ENCODE data around the gene EFHD2.
A peak's percentile ranks its signal among the peaks of the same experiment; 100 is the strongest.
"Not testable (repeated sequence)": the region's sequence is repeated elsewhere in the genome, so short reads cannot be mapped to it uniquely, and the experiment has no call there.

Gene EFHD2

GRCh38 chr1:15409388-15410222 is at the start of gene EFHD2:
Gene EFHD2 (plus strand): TSS chr1:15409888. CDS start chr1:15409972, 84 bp downstream.
- peak; percentile 89 for DNase-seq

- no peak for DNase-seq
Observed at GRCh38 chr1:15360700-15361099, 49.0 kb upstream of the EFHD2 start.

GRCh38 chr1:15362096-15362736 is 47.5 kb upstream of the EFHD2 start:
- no peak for DNase-seq

DNA sequence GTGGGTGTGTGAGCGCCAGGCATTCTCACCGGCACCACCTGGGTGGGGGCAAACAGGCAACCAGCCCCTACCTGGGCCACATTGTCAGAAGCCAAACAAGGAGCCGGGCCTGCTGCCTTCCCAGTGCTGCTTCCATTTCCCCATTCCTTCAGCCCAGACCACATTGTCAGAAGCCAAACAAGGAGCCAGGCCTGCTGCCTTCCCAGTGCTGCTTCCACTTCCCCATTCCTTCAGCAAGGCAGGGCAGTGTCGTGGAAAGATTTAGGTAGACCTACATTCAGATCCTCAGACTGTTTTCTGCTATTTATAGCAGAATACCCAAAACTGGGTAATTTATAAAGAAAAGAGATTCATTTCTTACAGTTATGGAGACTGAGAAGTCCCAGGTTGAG is 47.0 kb upstream of the EFHD2 start:
- no peak for DNase-seq

DNA sequence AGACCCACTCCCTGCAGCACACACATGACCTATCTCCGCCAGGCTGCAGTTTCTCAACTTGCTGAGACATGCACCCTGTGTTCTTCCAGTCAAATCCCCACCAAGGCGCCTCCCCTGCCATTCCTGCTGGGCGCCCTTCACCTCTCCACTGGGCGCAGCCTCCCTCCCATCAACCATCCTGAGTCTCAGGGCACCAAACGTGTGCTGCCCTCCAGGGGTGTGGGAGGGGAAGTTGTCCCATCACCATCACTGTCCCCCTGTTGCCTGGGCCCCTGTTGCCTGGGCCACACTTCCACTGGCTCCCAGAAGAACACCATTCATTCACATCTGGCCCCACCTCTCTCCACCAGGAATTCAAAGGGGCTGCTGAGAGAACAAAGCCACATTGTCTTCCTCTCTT is 44.9 kb upstream of the EFHD2 start:
- DNase-seq = no peak

DNA sequence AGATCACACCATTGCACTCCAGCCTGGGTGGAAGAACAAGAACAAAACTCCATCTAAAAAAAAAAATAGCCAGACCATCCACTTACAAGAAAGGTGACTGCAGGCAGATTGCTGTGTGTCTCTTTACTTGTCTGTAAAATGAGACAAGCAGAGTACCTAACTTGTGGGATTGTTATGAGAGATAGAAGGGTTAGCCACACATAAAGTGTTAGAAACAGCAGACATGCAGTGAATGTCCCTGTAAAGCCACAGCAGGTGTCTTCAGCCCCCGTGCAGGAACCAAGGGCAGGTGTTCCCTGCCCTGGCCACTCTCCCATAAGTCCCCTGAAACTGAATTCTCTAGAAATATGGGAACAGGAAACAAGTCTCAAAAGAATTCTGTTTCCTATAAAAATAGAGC is 40.8 kb upstream of the EFHD2 start:
- no peak for DNase-seq

DNA sequence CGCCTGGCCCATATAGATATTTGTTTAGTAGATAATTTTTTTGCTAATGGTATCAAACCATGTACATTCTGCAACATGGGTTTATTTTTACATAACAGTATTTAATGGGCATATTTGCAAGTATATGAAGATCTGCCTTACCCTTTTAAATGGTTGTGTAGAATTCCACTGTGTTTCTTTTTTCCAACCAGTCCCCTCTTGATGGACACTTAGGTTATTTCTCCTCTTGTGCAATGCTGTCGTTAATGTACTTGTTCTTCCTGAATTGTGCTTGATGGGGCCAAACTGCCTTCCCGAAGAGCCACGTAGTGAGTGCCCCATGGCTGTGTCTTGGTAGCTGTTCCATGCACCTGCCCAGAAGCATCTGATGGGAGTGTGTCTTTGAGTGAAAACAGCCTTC is 39.4 kb upstream of the EFHD2 start:
- no peak for DNase-seq

DNA sequence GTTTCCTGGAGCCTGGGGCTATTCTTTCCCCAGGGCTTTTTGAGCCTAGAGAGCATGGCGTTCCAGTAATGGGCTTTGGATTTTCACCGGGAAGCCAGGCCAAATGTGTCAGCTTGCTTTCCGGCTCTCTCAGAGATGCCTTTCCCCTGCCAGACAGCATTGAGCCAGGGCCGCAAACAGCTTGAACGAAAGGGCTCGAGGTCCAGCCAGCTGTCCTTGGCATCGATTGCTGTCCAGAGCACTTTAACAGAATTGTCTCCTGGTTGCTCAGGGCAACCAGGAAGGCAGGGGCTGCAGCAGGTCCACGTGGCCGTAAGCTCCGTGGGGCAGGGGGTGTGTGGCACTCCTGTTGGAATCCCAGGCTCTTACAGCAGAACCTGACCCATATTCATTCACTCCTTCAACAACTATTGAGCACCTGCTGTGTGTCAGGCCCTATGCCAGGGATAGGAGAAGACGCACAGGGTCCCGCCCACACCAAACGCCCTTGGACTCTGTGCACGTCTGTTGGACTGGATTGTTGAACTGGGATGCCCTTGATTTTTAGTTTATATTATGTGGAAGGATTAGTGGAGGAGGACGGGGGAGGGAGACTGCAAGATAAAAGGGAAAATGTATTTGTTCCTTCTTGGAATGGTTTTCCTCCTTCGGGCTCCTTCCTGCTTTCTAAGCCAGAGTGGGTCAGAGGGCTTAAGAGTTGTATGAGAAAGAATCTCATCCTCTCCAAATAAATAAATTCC is 38.7 kb upstream of the EFHD2 start:
- DNase-seq = no peak

GRCh38 chr1:15371610-15372545 is 37.8 kb upstream of the EFHD2 start:
- no peak for DNase-seq

- DNase-seq = no peak
Observed at GRCh38 chr1:15378729-15379128, 31.0 kb upstream of the EFHD2 start.

GRCh38 chr1:15379151-15379550 is 30.5 kb upstream of the EFHD2 start:
- not testable (repeated sequence) for DNase-seq

- no peak for DNase-seq
Observed at GRCh38 chr1:15380601-15381508, 28.8 kb upstream of the EFHD2 start.

DNA sequence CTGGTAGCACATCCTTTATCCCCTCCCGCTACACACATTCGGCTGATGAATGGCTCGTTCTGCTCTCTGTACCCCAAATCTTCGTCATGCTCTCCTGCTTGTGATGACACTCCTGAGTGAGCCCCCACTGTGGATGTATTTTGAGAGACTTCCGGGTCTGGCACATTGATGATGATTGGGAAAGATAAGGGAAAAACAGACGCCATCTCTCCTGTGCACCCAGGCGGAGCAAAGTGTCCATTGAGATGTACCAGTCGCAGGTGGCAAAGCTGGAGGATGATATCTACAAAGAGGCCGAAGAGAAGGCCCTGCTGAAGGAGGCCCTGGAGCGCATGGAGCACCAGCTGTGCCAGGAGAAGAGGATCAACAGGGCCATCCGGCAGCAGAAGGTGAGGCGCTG is 27.9 kb upstream of the EFHD2 start:
- no peak for DNase-seq

GRCh38 chr1:15382601-15383518 is 26.8 kb upstream of the EFHD2 start:
- no peak for DNase-seq

DNA sequence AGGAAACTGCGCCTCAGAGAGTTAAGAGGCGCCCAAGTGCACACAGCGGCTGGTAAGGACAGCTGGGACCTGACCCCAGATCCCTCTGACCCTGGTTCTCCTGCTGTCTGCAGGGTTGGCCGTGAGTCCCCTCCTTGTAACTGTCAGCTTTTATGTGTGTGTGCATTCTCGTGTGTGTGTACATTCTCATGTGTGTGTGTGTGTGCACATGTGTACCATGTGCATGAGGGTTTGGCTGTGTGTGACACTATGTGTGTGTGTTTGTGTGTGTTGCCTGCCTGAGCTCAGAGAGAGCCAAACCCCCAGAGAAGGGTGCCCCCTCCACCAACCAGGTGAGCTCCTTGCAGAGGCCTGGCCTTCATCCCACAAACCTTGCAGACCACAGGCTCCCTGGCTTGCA is 25.9 kb upstream of the EFHD2 start:
- DNase-seq = no peak

- no peak for DNase-seq
Observed at GRCh38 chr1:15384301-15384901, 25.3 kb upstream of the EFHD2 start.

DNA sequence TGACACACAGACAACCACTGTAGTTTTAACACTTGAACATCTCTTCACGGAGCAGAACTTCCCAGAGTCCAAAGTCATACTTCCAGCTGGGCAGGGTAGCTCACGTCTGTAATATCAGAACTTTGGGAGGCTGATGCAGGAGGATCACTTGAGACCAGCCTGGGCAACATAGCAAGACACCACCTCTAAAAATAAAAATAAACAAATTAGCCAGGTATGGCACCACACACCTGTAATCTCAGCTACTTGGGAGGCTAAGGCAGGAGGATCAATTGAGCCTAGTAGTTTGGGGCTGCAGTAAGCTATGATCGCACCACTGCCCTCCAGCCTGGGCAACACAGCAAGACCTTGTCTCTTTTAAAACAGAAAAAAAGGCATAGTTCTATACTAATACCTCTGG is 24.3 kb upstream of the EFHD2 start:
- no peak for DNase-seq

DNA sequence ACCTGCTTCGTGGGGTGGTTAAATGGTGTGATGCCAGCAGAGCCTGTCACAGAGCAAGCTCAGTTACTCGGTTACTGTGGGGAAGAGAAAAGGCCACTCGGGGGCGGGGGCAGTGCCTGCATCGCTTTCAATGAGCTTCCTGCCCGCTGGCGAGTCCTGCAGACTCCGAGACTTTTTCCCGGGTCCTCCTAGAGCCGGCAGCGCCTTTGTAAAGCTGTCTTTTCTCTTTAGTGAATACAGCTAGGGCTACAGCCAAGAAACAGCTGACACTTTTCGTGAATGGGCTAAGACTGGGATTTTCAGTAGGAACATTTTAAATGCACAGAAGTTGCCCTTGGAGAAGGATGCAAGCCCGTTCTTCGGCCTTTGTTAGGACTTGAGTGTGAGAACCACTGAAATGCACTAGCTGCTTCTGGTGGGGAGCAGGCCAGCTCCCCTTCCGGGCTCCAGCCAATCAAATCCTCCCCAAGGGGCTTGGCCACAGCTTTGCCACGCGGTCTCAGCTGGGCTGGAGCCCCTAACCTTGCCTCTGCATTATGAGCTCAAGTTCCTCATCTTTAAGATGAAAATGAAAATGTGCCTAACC is 23.4 kb upstream of the EFHD2 start:
- DNase-seq = no peak

DNA sequence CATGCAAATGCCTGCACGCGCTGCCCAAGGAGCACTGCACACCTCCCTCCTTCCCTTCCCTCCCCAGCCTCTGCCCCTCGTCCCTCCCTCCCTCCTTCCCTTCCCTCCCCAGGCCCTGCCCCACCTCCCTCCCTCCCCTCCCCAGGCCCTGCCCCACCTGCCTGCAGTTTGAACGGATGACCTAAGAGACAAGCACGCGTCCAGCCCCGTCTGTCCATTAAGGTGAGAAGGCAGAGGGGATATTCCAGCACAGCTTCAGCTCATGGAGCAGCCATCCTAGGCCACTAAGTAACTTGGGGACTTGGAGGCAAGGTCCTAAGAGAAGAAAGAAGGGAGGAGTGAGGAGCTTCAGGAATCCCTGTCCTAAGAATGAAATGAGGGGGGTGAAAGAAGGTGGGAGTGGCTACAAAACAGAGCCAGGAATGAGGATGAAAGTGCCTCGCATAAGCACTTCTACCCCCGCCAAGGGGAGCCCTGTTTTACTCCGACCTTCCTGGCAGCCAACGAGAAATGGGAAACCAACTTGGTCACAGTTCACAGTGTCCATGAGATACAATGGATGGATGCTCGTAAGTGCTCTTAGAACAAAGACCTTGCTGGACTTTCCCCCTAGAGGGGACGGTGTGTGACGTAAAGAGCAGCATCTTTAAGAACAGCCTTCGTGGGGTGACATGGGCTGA is 21.3 kb upstream of the EFHD2 start:
- DNase-seq = no peak
